GM23338 (cell line): ENCODE measurements around the gene NAP1L4.

Experiments
- CREB1 ChIP-seq: fragments of 250-450 bp; sonication (Bioruptor Pico); IDR thresholded peaks from 2 replicates; pipeline ENCODE4 v1.5.0; 2020; ENCODE audit warnings: low read depth, mild to moderate bottlenecking, moderate library complexity
- CTCF ChIP-seq, 2 experiments: fragments of 200-600 bp in 1 of 2; sonication (generic) in 1 of 2; conservative IDR thresholded peaks; 2 replicates each; pipeline versions ENCODE4 v1.5.1 to v1.6.1; 2016 to 2017; ENCODE audit warnings: antibody characterized with exemption in 2 of 2, low read depth in 2 of 2, mild to moderate bottlenecking in 2 of 2, moderate library complexity in 1 of 2
- ETS1 ChIP-seq: IDR thresholded peaks from 2 replicates; pipeline ENCODE4 v1.6.1; 2016; ENCODE audit warnings: antibody characterized with exemption
- EZH2phosphoT487 ChIP-seq: fragments of 200-600 bp; sonication (generic); IDR thresholded peaks from one replicate; pipeline ENCODE4 v1.8.1; 2018; ENCODE audit warnings: antibody characterized with exemption; ENCODE audit not compliant: unreplicated experiment
- JUNB ChIP-seq: IDR thresholded peaks from one replicate; pipeline ENCODE4 v1.6.1; 2016; ENCODE audit warnings: antibody characterized with exemption; ENCODE audit not compliant: unreplicated experiment
- POLR2AphosphoS5 ChIP-seq: IDR thresholded peaks from 2 replicates; pipeline ENCODE4 v1.6.1; 2016; ENCODE audit warnings: antibody characterized with exemption, low read depth
- REST ChIP-seq: IDR thresholded peaks from one replicate; pipeline ENCODE4 v1.6.1; 2018; ENCODE audit warnings: antibody characterized with exemption; ENCODE audit not compliant: unreplicated experiment

- TF ChIP-seq ETS1 = no peak
- TF ChIP-seq CREB1 (CRISPR knock-in tag) = no peak
- TF ChIP-seq REST = no peak
- TF ChIP-seq CTCF (conservative IDR thresholded peaks at IDR 0.05; ENCODE audit: low read depth in 2 of 2) = no peak
- no peak for TF ChIP-seq EZH2phosphoT487
- no peak for TF ChIP-seq JUNB
- no peak for TF ChIP-seq POLR2AphosphoS5
These were observed 62.6 kb downstream of the NAP1L4 start for GRCh38 chr11:2929531-2929949.
